GM23338 (cell line): ENCODE data around the gene CTNNA2. TPM values are rescaled to one million over a fixed set of nuclear protein-coding genes. Genes with fewer than 3 reads are reported as not detected.

ENCODE experiments used
- ATAC-seq: fragments of 200-7000 bp; cut with Tn5 transposase; 3 replicates; pipeline ENCODE4 v1.9.1; 2020
- DNase-seq: peaks from one replicate; pipeline ENCODE4 v3.0.0-alpha.2; 2015; ENCODE audit warnings: low spot score
- H2AFZ ChIP-seq: fragments of 200-600 bp; sonication (generic); 2 replicates; pipeline ENCODE4 v1.8.0; 2016; ENCODE audit warnings: antibody characterized with exemption, mild to moderate bottlenecking, moderate library complexity
- H3F3A ChIP-seq: fragments of 200-600 bp; sonication (generic); replicated peaks from 2 replicates; pipeline ENCODE4 v1.8.0; 2017; ENCODE audit warnings: antibody characterized with exemption, mixed run types, low read depth
- H3K27ac ChIP-seq: fragments of 200-600 bp; sonication (generic); 2 replicates; pipeline ENCODE4 v1.6.1; 2016; ENCODE audit warnings: low read depth
- H3K27me3 ChIP-seq: fragments of 200-600 bp; sonication (generic); 2 replicates; pipeline ENCODE4 v1.8.0; 2016; ENCODE audit warnings: mild to moderate bottlenecking, mixed run types, moderate library complexity; ENCODE audit not compliant: insufficient read depth
- H3K36me3 ChIP-seq: fragments of 200-600 bp; sonication (generic); 2 replicates; pipeline ENCODE4 v1.8.0; 2016; ENCODE audit warnings: mild to moderate bottlenecking; ENCODE audit not compliant: insufficient read depth
- H3K4me1 ChIP-seq: fragments of 200-600 bp; sonication (generic); 2 replicates; pipeline ENCODE4 v1.8.0; 2016; ENCODE audit warnings: mild to moderate bottlenecking, moderate library complexity; ENCODE audit not compliant: insufficient read depth
- H3K4me2 ChIP-seq: fragments of 200-600 bp; sonication (generic); 2 replicates; pipeline ENCODE4 v1.7.1; 2017; ENCODE audit warnings: mixed run types
- H3K4me3 ChIP-seq: fragments of 200-600 bp; sonication (generic); 2 replicates; pipeline ENCODE4 v1.6.1; 2016; ENCODE audit warnings: mixed run types
- H3K79me2 ChIP-seq: fragments of 200-600 bp; sonication (generic); replicated peaks from 2 replicates; pipeline ENCODE4 v1.8.0; 2017; ENCODE audit warnings: mild to moderate bottlenecking; ENCODE audit not compliant: insufficient read depth
- H3K9me2 ChIP-seq: fragments of 200-600 bp; sonication (generic); 2 replicates; pipeline ENCODE4 v1.8.0; 2017; ENCODE audit not compliant: insufficient read depth
- H4K20me1 ChIP-seq: fragments of 200-600 bp; sonication (generic); replicated peaks from 2 replicates; pipeline ENCODE4 v1.8.0; 2017; ENCODE audit warnings: mild to moderate bottlenecking; ENCODE audit not compliant: insufficient read depth
- H3K27ac Mint-ChIP-seq: 2 replicates; pipeline ENCODE4 v1.8.0; 2020; ENCODE audit warnings: inconsistent platforms, mild to moderate bottlenecking, moderate library complexity, mixed read lengths
- H3K27me3 Mint-ChIP-seq: 3 replicates; pipeline ENCODE4 v1.8.0; 2022; ENCODE audit warnings: low read depth, mild to moderate bottlenecking, moderate library complexity, mixed read lengths, inconsistent platforms; ENCODE audit not compliant: insufficient read depth, poor library complexity
- H3K36me3 Mint-ChIP-seq: 3 replicates; pipeline ENCODE4 v1.8.0; 2021; ENCODE audit warnings: low read depth, mild to moderate bottlenecking, inconsistent platforms, moderate library complexity, mixed read lengths
- H3K4me1 Mint-ChIP-seq: 3 replicates; pipeline ENCODE4 v1.8.0; 2020; ENCODE audit warnings: mild to moderate bottlenecking, inconsistent platforms, mixed read lengths
- H3K4me3 Mint-ChIP-seq: 3 replicates; pipeline ENCODE4 v1.8.0; 2021; ENCODE audit warnings: moderate library complexity, mild to moderate bottlenecking, inconsistent platforms, mixed read lengths
- H3K9me3 Mint-ChIP-seq: 3 replicates; pipeline ENCODE4 v1.8.0; 2020; ENCODE audit warnings: moderate library complexity, mild to moderate bottlenecking, inconsistent platforms, mixed read lengths
- CREB1 ChIP-seq: fragments of 250-450 bp; sonication (Bioruptor Pico); IDR thresholded peaks from 2 replicates; pipeline ENCODE4 v1.5.0; 2020; ENCODE audit warnings: low read depth, mild to moderate bottlenecking, moderate library complexity
- CTCF ChIP-seq, 2 experiments: fragments of 200-600 bp in 1 of 2; sonication (generic) in 1 of 2; conservative IDR thresholded peaks; 2 replicates each; pipeline versions ENCODE4 v1.5.1 to v1.6.1; 2016 to 2017; ENCODE audit warnings: antibody characterized with exemption in 2 of 2, low read depth in 2 of 2, mild to moderate bottlenecking in 2 of 2, moderate library complexity in 1 of 2
- ETS1 ChIP-seq: IDR thresholded peaks from 2 replicates; pipeline ENCODE4 v1.6.1; 2016; ENCODE audit warnings: antibody characterized with exemption
- EZH2phosphoT487 ChIP-seq: fragments of 200-600 bp; sonication (generic); IDR thresholded peaks from one replicate; pipeline ENCODE4 v1.8.1; 2018; ENCODE audit warnings: antibody characterized with exemption; ENCODE audit not compliant: unreplicated experiment
- JUNB ChIP-seq: IDR thresholded peaks from one replicate; pipeline ENCODE4 v1.6.1; 2016; ENCODE audit warnings: antibody characterized with exemption; ENCODE audit not compliant: unreplicated experiment
- NANOG ChIP-seq: IDR thresholded peaks from 2 replicates; pipeline ENCODE4 v1.6.1; 2016; ENCODE audit warnings: antibody characterized with exemption, borderline replicate concordance
- POLR2AphosphoS5 ChIP-seq: IDR thresholded peaks from 2 replicates; pipeline ENCODE4 v1.6.1; 2016; ENCODE audit warnings: antibody characterized with exemption, low read depth
- REST ChIP-seq: IDR thresholded peaks from one replicate; pipeline ENCODE4 v1.6.1; 2018; ENCODE audit warnings: antibody characterized with exemption; ENCODE audit not compliant: unreplicated experiment
- STAT1 ChIP-seq: IDR thresholded peaks from one replicate; pipeline ENCODE4 v1.6.1; 2016; ENCODE audit warnings: antibody characterized with exemption; ENCODE audit not compliant: unreplicated experiment
- ZNF114 ChIP-seq: fragments of 250-450 bp; sonication (Bioruptor Pico); IDR thresholded peaks from 2 replicates; pipeline ENCODE4 v1.5.0; 2020; ENCODE audit warnings: mild to moderate bottlenecking, moderate library complexity
- ZNF331 ChIP-seq: fragments of 250-450 bp; sonication (Bioruptor Pico); IDR thresholded peaks from 2 replicates; pipeline ENCODE4 v1.5.0; 2020; ENCODE audit warnings: low read depth, mild to moderate bottlenecking, moderate library complexity
- polyA plus RNA-seq: library from polyadenylated mRNA; unstranded; fragments of >200 nt; fragmentation: Nextera tagmentation; extraction: Ambion mirVana; gene quantifications from 2 replicates; pipeline ENCODE4 v1.2.1, GENCODE V29; 2016
- total RNA-seq: library from RNA; depleted of rRNA; stranded (reverse); fragments of >200 nt; shearing (Covaris generic); gene quantifications from 2 replicates; pipeline ENCODE4 v1.2.3, GENCODE V29; 2014

CTNNA2 gene
- total and polyA plus RNA-seq, 2 experiments from 2014 or later: 6.4 to 15.6 TPM

GRCh38 chr2:80259292-80259691 is 746.4 kb downstream of the CTNNA2 start:
- no peak overlapping the region for H3K4me2 ChIP-seq
- H3K4me3 ChIP-seq: no peak overlapping the region
- no peaks in the 10 kb centered on the region for H3F3A ChIP-seq
- DNase-seq: no peak
- TF ChIP-seq NANOG (no peak), STAT1 (no peak), JUNB (no peak), ZNF331 (no peak), CREB1 (CRISPR knock-in tag) (no peak), ETS1 (no peak), EZH2phosphoT487 (no peak), POLR2AphosphoS5 (no peak), ZNF114 (CRISPR knock-in tag) (no peak), REST (no peak), CTCF (conservative IDR thresholded peaks at IDR 0.05; ENCODE audit: low read depth in 2 of 2) (no peak)
- H3K4me3 Mint-ChIP-seq: no peak overlapping the region
- no peaks in the 10 kb centered on the region for H4K20me1 ChIP-seq
- no peak overlapping the region for H3K27ac Mint-ChIP-seq
- H2AFZ ChIP-seq: no peak overlapping the region
- no peak overlapping the region for H3K27ac ChIP-seq
- H3K9me3 Mint-ChIP-seq: no peaks in the 10 kb centered on the region
- no peaks in the 10 kb centered on the region for H3K27me3 ChIP-seq
- H3K4me1 ChIP-seq: peaks cover 4% of the 10 kb centered on the region; the same call in 1 of the 2 replicates
- no peaks in the 10 kb centered on the region for H3K79me2 ChIP-seq
- no peak for ATAC-seq
- peaks cover 3% of the 10 kb centered on the region; the same call in 2 of the 3 replicates for H3K4me1 Mint-ChIP-seq
- H3K9me2 ChIP-seq: no peaks in the 10 kb centered on the region; the same call in 1 of the 2 replicates
- no peaks in the 10 kb centered on the region for H3K36me3 Mint-ChIP-seq
- peaks cover under 1% of the 10 kb centered on the region for H3K27me3 Mint-ChIP-seq
- H3K36me3 ChIP-seq: no peaks in the 10 kb centered on the region
